T-helper 1 cell treated with Interleukin-12 subunit alpha and Interleukin-12 subunit beta and Interleukin-4 antibody, amounts not matched to agents 30 μg/mL and 1 μg/mL, for 36 hours (primary cell): Measurements from ENCODE around the gene ACTG2.
"Not testable (repeated sequence)": the region's sequence is repeated elsewhere in the genome, so short reads cannot be mapped to it uniquely, and the experiment has no call there.

Source experiments
- H3K27ac Mint-ChIP-seq: one replicate; pipeline ENCODE4 v1.8.0; 2021; ENCODE audit warnings: mild to moderate bottlenecking, mixed read lengths
- H3K27me3 Mint-ChIP-seq: one replicate; pipeline ENCODE4 v1.8.0; 2021; ENCODE audit warnings: low read depth, mixed read lengths
- H3K36me3 Mint-ChIP-seq: one replicate; pipeline ENCODE4 v1.8.0; 2021; ENCODE audit warnings: low read depth, mixed read lengths
- H3K4me1 Mint-ChIP-seq: one replicate; pipeline ENCODE4 v1.8.0; 2021; ENCODE audit warnings: low read depth, mixed read lengths
- H3K4me3 Mint-ChIP-seq: one replicate; pipeline ENCODE4 v1.8.0; 2021; ENCODE audit warnings: mild to moderate bottlenecking, moderate library complexity, mixed read lengths
- H3K9me3 Mint-ChIP-seq: one replicate; pipeline ENCODE4 v1.8.0; 2021; ENCODE audit warnings: mixed read lengths

ACTG2 gene

GRCh38 chr2:73901143-73901542 lies 8.3 kb downstream of the ACTG2 start:
- Mint-ChIP-seq H3K27me3 (no peaks in the 10 kb centered on the region), H3K4me3 (no peak overlapping the region), H3K9me3 (no peaks in the 10 kb centered on the region), H3K4me1 (peaks cover 14% of the 10 kb centered on the region), H3K36me3 (no peaks in the 10 kb centered on the region), H3K27ac (no peak overlapping the region)

GRCh38 chr2:73902284-73902683 lies 9.5 kb downstream of the ACTG2 start:
- no peaks in the 10 kb centered on the region for H3K27me3 Mint-ChIP-seq
- no peak overlapping the region for H3K4me3 Mint-ChIP-seq
- H3K4me1 Mint-ChIP-seq = peaks cover 3% of the 10 kb centered on the region
- H3K9me3 Mint-ChIP-seq = no peaks in the 10 kb centered on the region
- H3K36me3 Mint-ChIP-seq = no peaks in the 10 kb centered on the region
- no peak overlapping the region for H3K27ac Mint-ChIP-seq

GRCh38 chr2:73903313-73903712 lies 10.5 kb downstream of the ACTG2 start:
- Mint-ChIP-seq H3K4me1 (peaks cover 2% of the 10 kb centered on the region), H3K27me3 (no peaks in the 10 kb centered on the region), H3K36me3 (no peaks in the 10 kb centered on the region), H3K27ac (no peak overlapping the region), H3K9me3 (no peaks in the 10 kb centered on the region), H3K4me3 (no peak overlapping the region)

GRCh38 chr2:73903949-73904613 lies 11.3 kb downstream of the ACTG2 start:
- not testable (repeated sequence) for H3K27ac Mint-ChIP-seq, H3K4me3 Mint-ChIP-seq, H3K27me3 Mint-ChIP-seq, H3K9me3 Mint-ChIP-seq, H3K4me1 Mint-ChIP-seq, H3K36me3 Mint-ChIP-seq

- no peaks in the 10 kb centered on the region for H3K27me3 Mint-ChIP-seq
Observed at GRCh38 chr2:73904952-73905351, 12.1 kb downstream of the ACTG2 start.

GRCh38 chr2:73906847-73907505 lies 14.2 kb downstream of the ACTG2 start:
- Mint-ChIP-seq H3K4me3 (no peak overlapping the region), H3K27ac (no peak overlapping the region), H3K4me1 (no peaks in the 10 kb centered on the region), H3K9me3 (no peaks in the 10 kb centered on the region), H3K27me3 (no peaks in the 10 kb centered on the region), H3K36me3 (no peaks in the 10 kb centered on the region)

More at GRCh38 chr2:73904952-73905351, 12.1 kb downstream of the ACTG2 start:
- H3K4me1 Mint-ChIP-seq = peaks cover 2% of the 10 kb centered on the region
- H3K27ac Mint-ChIP-seq = no peak overlapping the region
- H3K9me3 Mint-ChIP-seq = no peaks in the 10 kb centered on the region
- no peaks in the 10 kb centered on the region for H3K36me3 Mint-ChIP-seq
- H3K4me3 Mint-ChIP-seq = no peak overlapping the region

- no peaks in the 10 kb centered on the region for H3K9me3 Mint-ChIP-seq
- no peak overlapping the region for H3K27ac Mint-ChIP-seq
- no peaks in the 10 kb centered on the region for H3K36me3 Mint-ChIP-seq
- H3K27me3 Mint-ChIP-seq = no peaks in the 10 kb centered on the region
- H3K4me3 Mint-ChIP-seq = no peak overlapping the region
- H3K4me1 Mint-ChIP-seq = no peaks in the 10 kb centered on the region
Observed at GRCh38 chr2:73907840-73908452, 15.1 kb downstream of the ACTG2 start.

- Mint-ChIP-seq H3K27ac (no peak overlapping the region), H3K9me3 (no peaks in the 10 kb centered on the region), H3K4me1 (no peaks in the 10 kb centered on the region), H3K36me3 (no peaks in the 10 kb centered on the region), H3K4me3 (no peak overlapping the region), H3K27me3 (no peaks in the 10 kb centered on the region)
Observed at GRCh38 chr2:73908689-73909652, 16.2 kb downstream of the ACTG2 start.

- Mint-ChIP-seq H3K9me3 (no peaks in the 10 kb centered on the region), H3K4me3 (no peak overlapping the region), H3K36me3 (no peaks in the 10 kb centered on the region), H3K27me3 (no peaks in the 10 kb centered on the region), H3K27ac (no peak overlapping the region), H3K4me1 (peaks cover 5% of the 10 kb centered on the region)
Observed at GRCh38 chr2:73910873-73911547, 18.2 kb downstream of the ACTG2 start.

GRCh38 chr2:73911548-73912208 lies 18.9 kb downstream of the ACTG2 start:
- no peaks in the 10 kb centered on the region for H3K36me3 Mint-ChIP-seq
- no peaks in the 10 kb centered on the region for H3K9me3 Mint-ChIP-seq
- H3K4me1 Mint-ChIP-seq = peaks cover 5% of the 10 kb centered on the region
- no peaks in the 10 kb centered on the region for H3K27me3 Mint-ChIP-seq
- no peak overlapping the region for H3K4me3 Mint-ChIP-seq
- no peak overlapping the region for H3K27ac Mint-ChIP-seq

- H3K27me3 Mint-ChIP-seq = no peaks in the 10 kb centered on the region
- no peaks in the 10 kb centered on the region for H3K9me3 Mint-ChIP-seq
- peaks cover 7% of the 10 kb centered on the region for H3K4me1 Mint-ChIP-seq
Observed at GRCh38 chr2:73913414-73914054, 20.7 kb downstream of the ACTG2 start.

GRCh38 chr2:73914667-73915066 lies 21.9 kb downstream of the ACTG2 start:
- H3K4me1 Mint-ChIP-seq = peaks cover 7% of the 10 kb centered on the region
- H3K9me3 Mint-ChIP-seq = no peaks in the 10 kb centered on the region
- H3K27ac Mint-ChIP-seq = no peak overlapping the region
- H3K27me3 Mint-ChIP-seq = no peaks in the 10 kb centered on the region
- H3K36me3 Mint-ChIP-seq = no peaks in the 10 kb centered on the region
- no peak overlapping the region for H3K4me3 Mint-ChIP-seq

More at GRCh38 chr2:73913414-73914054, 20.7 kb downstream of the ACTG2 start:
- Mint-ChIP-seq H3K27ac (no peak overlapping the region), H3K4me3 (no peak overlapping the region), H3K36me3 (no peaks in the 10 kb centered on the region)

GRCh38 chr2:73915437-73915993 lies 22.7 kb downstream of the ACTG2 start:
- Mint-ChIP-seq H3K27ac (no peak overlapping the region), H3K9me3 (no peaks in the 10 kb centered on the region), H3K27me3 (no peaks in the 10 kb centered on the region), H3K36me3 (no peaks in the 10 kb centered on the region), H3K4me3 (no peak overlapping the region), H3K4me1 (peaks cover 7% of the 10 kb centered on the region)
